OCI-LY3 (cell line): ENCODE results near the gene RAPGEF5.

Experiments
- H2AFZ ChIP-seq: fragments of 200-600, 300-600 bp; shearing (Covaris generic); 2 replicates; pipeline ENCODE4 v1.6.0; 2014; ENCODE audit warnings: antibody characterized with exemption, low read depth, low read length
- H3K27ac ChIP-seq: fragments of 200-600, 300-600 bp; sonication (generic); 2 replicates; pipeline ENCODE4 v1.5.1; 2014; ENCODE audit warnings: mild to moderate bottlenecking, low read length, moderate library complexity, mixed read lengths
- H3K27me3 ChIP-seq: fragments of 200-600, 300-600 bp; sonication (generic); 2 replicates; pipeline ENCODE4 v1.6.1; 2014; ENCODE audit warnings: low read depth, low read length, mixed read lengths
- H3K36me3 ChIP-seq: fragments of 200-600, 300-600 bp; sonication (generic); replicated peaks from 2 replicates; pipeline ENCODE3; 2014; ENCODE audit warnings: low read depth, low read length, mixed read lengths
- H3K4me1 ChIP-seq: fragments of 300-600, 200-600 bp; sonication (generic); 2 replicates; pipeline ENCODE4 v1.6.1; 2014; ENCODE audit warnings: low read length, mixed read lengths
- H3K4me2 ChIP-seq: fragments of 200-600, 300-600 bp; sonication (generic); 2 replicates; pipeline ENCODE4 v1.6.1; 2014; ENCODE audit warnings: low read length, mixed read lengths
- H3K4me3 ChIP-seq: fragments of 300-600, 200-600 bp; sonication (generic); 2 replicates; pipeline ENCODE4 v1.5.1; 2014; ENCODE audit warnings: antibody characterized with exemption, mild to moderate bottlenecking, low read length, moderate library complexity
- H3K79me2 ChIP-seq: fragments of 300-600, 200-600 bp; shearing (Covaris generic); 2 replicates; pipeline ENCODE4 v1.6.1; 2014; ENCODE audit warnings: mild to moderate bottlenecking, low read length, mixed read lengths
- H3K9ac ChIP-seq: fragments of 300-600, 200-600 bp; shearing (Covaris generic); 2 replicates; pipeline ENCODE4 v1.6.0; 2014; ENCODE audit warnings: mild to moderate bottlenecking, low read length, moderate library complexity
- H3K9me3 ChIP-seq: fragments of 200-600, 300-600 bp; shearing (Covaris generic); 2 replicates; pipeline ENCODE4 v1.6.1; 2014; ENCODE audit warnings: low read length, mixed read lengths; ENCODE audit not compliant: insufficient read depth
- H4K20me1 ChIP-seq: fragments of 200-600, 300-600 bp; sonication (generic); 2 replicates; pipeline ENCODE4 v1.6.1; 2016; ENCODE audit warnings: low read length, mixed read lengths; ENCODE audit not compliant: insufficient read depth
- EZH2phosphoT487 ChIP-seq: fragments of 200-600 bp; shearing (Covaris generic); IDR thresholded peaks from 2 replicates; pipeline ENCODE4 v1.6.1; 2018; ENCODE audit warnings: antibody characterized with exemption, mixed run types, low read depth
- TF ChIP-seq, protein P1 (sequence below): fragments of 200-600, 300-600 bp; sonication (generic); IDR thresholded peaks from 2 replicates; pipeline ENCODE4 v1.5.1; 2014; ENCODE audit warnings: antibody characterized with exemption, low read length, low read depth

RAPGEF5 gene

DNA sequence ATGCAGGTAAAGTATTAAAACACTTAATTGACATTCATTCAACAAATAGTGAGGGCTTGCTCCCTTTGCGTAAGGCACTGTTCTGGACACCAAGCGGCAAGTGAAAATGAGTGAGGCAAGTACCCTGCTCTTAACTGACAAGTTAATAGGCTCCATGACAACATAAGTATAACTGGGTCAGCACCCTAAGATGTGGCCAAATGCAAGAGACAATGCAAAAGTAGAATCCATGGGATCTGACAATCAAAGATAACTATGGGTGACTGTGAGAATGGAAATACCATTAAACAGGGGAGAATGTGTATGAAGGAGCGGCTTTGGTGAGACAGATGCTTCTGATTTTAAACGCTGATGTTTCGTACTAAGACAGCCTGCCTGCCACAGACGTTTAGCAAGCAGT lies 160.5 kb downstream of the RAPGEF5 start:
- H4K20me1 ChIP-seq, result 0 out of 2 replicates have a peak, but pooled peaks cover 4% of the 10 kb centered on the region
- no peak overlapping the region for H2AFZ ChIP-seq
- no peak overlapping the region for H3K4me3 ChIP-seq
- TF ChIP-seq EZH2phosphoT487, result no peak
- TF ChIP-seq, protein P1, sequence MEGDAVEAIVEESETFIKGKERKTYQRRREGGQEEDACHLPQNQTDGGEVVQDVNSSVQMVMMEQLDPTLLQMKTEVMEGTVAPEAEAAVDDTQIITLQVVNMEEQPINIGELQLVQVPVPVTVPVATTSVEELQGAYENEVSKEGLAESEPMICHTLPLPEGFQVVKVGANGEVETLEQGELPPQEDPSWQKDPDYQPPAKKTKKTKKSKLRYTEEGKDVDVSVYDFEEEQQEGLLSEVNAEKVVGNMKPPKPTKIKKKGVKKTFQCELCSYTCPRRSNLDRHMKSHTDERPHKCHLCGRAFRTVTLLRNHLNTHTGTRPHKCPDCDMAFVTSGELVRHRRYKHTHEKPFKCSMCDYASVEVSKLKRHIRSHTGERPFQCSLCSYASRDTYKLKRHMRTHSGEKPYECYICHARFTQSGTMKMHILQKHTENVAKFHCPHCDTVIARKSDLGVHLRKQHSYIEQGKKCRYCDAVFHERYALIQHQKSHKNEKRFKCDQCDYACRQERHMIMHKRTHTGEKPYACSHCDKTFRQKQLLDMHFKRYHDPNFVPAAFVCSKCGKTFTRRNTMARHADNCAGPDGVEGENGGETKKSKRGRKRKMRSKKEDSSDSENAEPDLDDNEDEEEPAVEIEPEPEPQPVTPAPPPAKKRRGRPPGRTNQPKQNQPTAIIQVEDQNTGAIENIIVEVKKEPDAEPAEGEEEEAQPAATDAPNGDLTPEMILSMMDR, result no peak
- no peak overlapping the region for H3K27ac ChIP-seq
- H3K4me2 ChIP-seq, result no peak overlapping the region
- H3K79me2 ChIP-seq, result no peaks in the 10 kb centered on the region
- no peaks in the 10 kb centered on the region for H3K9me3 ChIP-seq
- peaks cover 11% of the 10 kb centered on the region for H3K4me1 ChIP-seq
- no peaks in the 10 kb centered on the region for H3K36me3 ChIP-seq
- H3K27me3 ChIP-seq, result no peaks in the 10 kb centered on the region
- no peak overlapping the region for H3K9ac ChIP-seq

DNA sequence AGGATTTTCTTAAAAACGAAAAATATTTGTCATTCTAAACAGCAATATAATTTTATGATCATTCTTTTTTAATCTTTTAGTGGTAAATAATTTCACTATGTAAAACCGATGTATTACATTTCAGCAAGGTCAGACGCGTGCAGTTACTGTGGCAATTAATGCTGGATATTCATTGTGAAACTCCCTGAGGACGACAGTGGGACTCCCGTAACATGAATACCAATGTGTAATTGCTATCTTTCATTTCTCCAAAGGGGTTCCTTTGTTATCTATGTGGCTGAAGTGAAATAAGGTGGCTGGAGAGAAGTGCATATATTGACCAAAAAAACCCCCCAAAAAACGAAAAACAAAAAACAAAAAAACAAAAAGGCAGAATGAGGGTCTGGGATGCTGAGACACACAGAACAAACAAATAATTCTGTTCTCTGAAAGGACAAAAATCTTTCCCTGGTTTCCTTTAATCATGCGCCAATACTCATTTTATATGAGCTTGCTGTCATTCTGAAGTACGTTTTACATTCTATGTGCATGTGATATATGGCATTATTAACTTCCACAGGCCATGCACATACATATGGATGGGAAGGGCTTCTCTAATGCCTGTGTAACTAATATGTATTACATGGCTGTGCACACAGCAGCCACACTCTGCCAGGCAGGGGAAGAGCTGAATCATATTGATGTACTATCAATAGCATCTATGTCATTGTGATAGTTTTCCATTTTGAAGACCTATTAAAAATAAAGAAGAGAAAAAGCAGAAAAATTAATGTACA lies 161.4 kb downstream of the RAPGEF5 start:
- no peak overlapping the region for H2AFZ ChIP-seq
- no peaks in the 10 kb centered on the region for H3K36me3 ChIP-seq
- no peak overlapping the region for H3K27ac ChIP-seq
- H3K9ac ChIP-seq, result no peak overlapping the region
- H3K79me2 ChIP-seq, result no peaks in the 10 kb centered on the region
- H3K9me3 ChIP-seq, result no peaks in the 10 kb centered on the region
- peak overlapping the region; percentile 23 for H3K4me2 ChIP-seq
- H3K4me3 ChIP-seq, result no peak overlapping the region
- H3K4me1 ChIP-seq, result peaks cover 11% of the 10 kb centered on the region
- H3K27me3 ChIP-seq, result no peaks in the 10 kb centered on the region
- H4K20me1 ChIP-seq, result 0 out of 2 replicates have a peak, but pooled peaks cover 4% of the 10 kb centered on the region
- no peak for TF ChIP-seq EZH2phosphoT487
- TF ChIP-seq, protein P1, result no peak

DNA sequence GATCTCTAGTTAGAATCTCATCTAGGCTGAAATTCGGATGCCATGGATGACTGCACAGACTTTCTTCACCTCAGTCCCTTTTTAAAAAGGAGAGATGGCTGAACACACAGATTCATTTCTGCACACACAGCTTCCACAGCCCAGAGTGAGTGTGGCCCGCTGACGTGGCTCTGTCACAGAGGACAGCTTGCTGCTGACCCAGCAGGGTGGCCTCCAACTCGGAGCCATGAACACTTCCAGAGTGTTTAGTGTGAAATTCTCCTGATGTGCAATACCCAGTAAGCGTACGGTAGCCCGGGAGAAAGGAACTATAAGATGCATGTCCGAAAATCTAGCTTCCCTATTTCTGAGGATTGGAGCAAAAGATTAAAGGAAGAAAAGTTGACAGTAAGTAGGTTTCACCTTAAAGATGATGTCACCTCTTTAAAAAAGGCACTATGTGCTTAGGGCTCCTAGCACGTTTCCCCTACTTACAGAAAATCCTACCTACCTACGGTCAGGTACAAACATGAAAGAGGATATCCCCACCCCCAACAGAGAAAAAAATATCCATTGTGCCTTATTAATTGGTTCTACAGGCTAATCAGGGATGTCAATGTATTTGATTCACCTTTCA lies 162.2 kb downstream of the RAPGEF5 start:
- no peaks in the 10 kb centered on the region for H3K27me3 ChIP-seq
- no peak overlapping the region for H3K4me2 ChIP-seq
- no peaks in the 10 kb centered on the region for H3K9me3 ChIP-seq
- H3K79me2 ChIP-seq, result no peaks in the 10 kb centered on the region
- H3K4me1 ChIP-seq, result peaks cover 11% of the 10 kb centered on the region
- H3K36me3 ChIP-seq, result no peaks in the 10 kb centered on the region
- no peak overlapping the region for H3K9ac ChIP-seq
- TF ChIP-seq EZH2phosphoT487, result no peak
- TF ChIP-seq, protein P1, result no peak
- no peak overlapping the region for H3K27ac ChIP-seq
- H2AFZ ChIP-seq, result no peak overlapping the region
- H4K20me1 ChIP-seq, result 0 out of 2 replicates have a peak, but pooled peaks cover 4% of the 10 kb centered on the region
- no peak overlapping the region for H3K4me3 ChIP-seq

DNA sequence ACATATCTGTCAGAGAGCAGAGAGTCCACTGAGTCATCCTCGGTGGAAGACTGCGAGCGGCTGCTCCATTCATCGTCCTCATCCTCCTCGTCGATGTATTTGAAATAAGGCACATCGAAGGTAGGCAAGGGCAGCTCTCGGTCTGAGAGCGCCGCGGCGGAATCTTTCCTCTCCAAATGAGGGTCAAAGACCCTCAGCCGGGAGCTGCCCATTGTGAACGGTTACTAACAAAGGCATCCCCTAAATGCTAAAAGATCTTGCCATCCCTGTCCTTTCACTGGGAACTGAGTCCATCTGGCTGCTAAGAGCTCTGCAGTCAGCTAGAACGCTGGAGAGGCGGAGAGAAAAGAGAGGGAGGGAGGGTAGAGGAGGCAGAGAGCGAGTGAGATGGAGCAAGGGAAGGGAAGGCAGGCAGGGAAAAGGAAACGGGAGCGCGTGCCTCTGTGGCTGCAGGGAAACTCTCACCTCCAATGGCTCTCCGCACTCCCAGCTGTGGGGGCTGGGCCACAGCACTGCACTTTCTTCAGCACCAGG lies 163.4 kb downstream of the RAPGEF5 start:
- peaks cover 11% of the 10 kb centered on the region for H3K4me1 ChIP-seq
- TF ChIP-seq, protein P1, result no peak

More for the DNA sequence above, 163.4 kb downstream of the RAPGEF5 start:
- no peak overlapping the region for H3K4me2 ChIP-seq
- no peaks in the 10 kb centered on the region for H3K27me3 ChIP-seq
- no peak overlapping the region for H3K27ac ChIP-seq
- H3K79me2 ChIP-seq, result no peaks in the 10 kb centered on the region
- H3K9me3 ChIP-seq, result no peaks in the 10 kb centered on the region
- no peak overlapping the region for H2AFZ ChIP-seq
- no peak overlapping the region for H3K9ac ChIP-seq
- H4K20me1 ChIP-seq, result 0 out of 2 replicates have a peak, but pooled peaks cover 4% of the 10 kb centered on the region
- H3K36me3 ChIP-seq, result no peaks in the 10 kb centered on the region
- H3K4me3 ChIP-seq, result no peak overlapping the region
